HCT116 (cell line): Measurements from ENCODE around the gene DIO3. TPM values are rescaled to one million over a fixed set of nuclear protein-coding genes. Genes with fewer than 3 reads are reported as not detected.

Source experiments
- ATAC-seq: fragments of 200-7000 bp; cut with Tn5 transposase; 2 replicates; pipeline ENCODE4 v1.9.1; 2020; ENCODE audit warnings: mild to moderate bottlenecking, moderate library complexity
- BruUV-seq: library from RNA; stranded (reverse); fragments of 400-500 nt; replicated peaks from 2 replicates; lab custom pipeline; 2021; lab: Mats Ljungman, UMichigan
- CTCF ChIA-PET: fragments of 300-600 bp; sonication (Branson Sonifier 250); formaldehyde crosslinking; loops from one replicate; lab custom pipeline; 2021; ENCODE audit warnings: antibody characterized with exemption; lab: Charles Lee
- POLR2A ChIA-PET: fragments of 300-600, 350-600 bp; sonication (Branson Sonifier 250); formaldehyde crosslinking; loops from one replicate; lab custom pipeline; 2021; ENCODE audit warnings: antibody characterized with exemption; lab: Charles Lee
- RAD21 ChIA-PET, 2 experiments: fragments of 300-600 bp; sonication (Branson Sonifier 250); formaldehyde crosslinking; loops; one replicate each; lab custom pipeline; 2023; ENCODE audit warnings: low total read pairs in 2 of 2; ENCODE audit not compliant: uncharacterized antibody in 2 of 2, unreplicated experiment in 2 of 2, low non-redundant PET in 1 of 2; lab: Charles Lee
- DNase-seq: peaks from one replicate; pipeline ENCODE4 v3.0.0-alpha.2; 2010; ENCODE audit warnings: low read depth, low spot score
- H2AFZ ChIP-seq: fragments of 200-600 bp; shearing (Covaris generic), sonication (generic); 2 replicates; pipeline ENCODE4 v1.6.1; 2017; ENCODE audit warnings: low read depth, mixed run types, mixed read lengths, antibody characterized with exemption, low read length; ENCODE audit not compliant: poor library complexity, severe bottlenecking
- H3K27ac ChIP-seq: 2 replicates; pipeline ENCODE4 v1.5.1; 2012; ENCODE audit warnings: low read depth, low read length
- H3K27me3 ChIP-seq: fragments of 200-600 bp; sonication (generic); 2 replicates; pipeline ENCODE4 v1.6.1; 2016; ENCODE audit warnings: mixed run types, low read length, mixed read lengths; ENCODE audit not compliant: insufficient read depth
- H3K36me3 ChIP-seq, 2 experiments: fragments of 200-500 bp in 1 of 2; fragments of 200-600 bp in 1 of 2; sonication (Bioruptor generic) in 1 of 2; sonication (generic) in 1 of 2; 2 replicates each; pipeline versions ENCODE4 v1.5.1 to v1.6.1; 2014 to 2016; ENCODE audit warnings: low read length in 2 of 2, inconsistent platforms in 1 of 2, mixed read lengths in 1 of 2, mixed run types in 1 of 2; ENCODE audit not compliant: insufficient read depth in 2 of 2, control insufficient read depth in 1 of 2
- H3K4me1 ChIP-seq, 2 experiments: fragments of 200-600 bp in 1 of 2; sonication (generic) in 1 of 2; 2 replicates each; pipeline versions ENCODE4 v1.5.1 to v1.6.1; 2012 to 2017; ENCODE audit warnings: low read length in 2 of 2, inconsistent platforms in 1 of 2, mild to moderate bottlenecking in 1 of 2, mixed read lengths in 1 of 2, mixed run types in 1 of 2, moderate library complexity in 1 of 2; ENCODE audit not compliant: insufficient read depth in 2 of 2, control insufficient read depth in 1 of 2
- H3K4me2 ChIP-seq: fragments of 200-600 bp; sonication (generic); 2 replicates; pipeline ENCODE4 v1.6.1; 2017; ENCODE audit warnings: mixed run types, low read length, mixed read lengths
- H3K4me3 ChIP-seq, 2 experiments: fragments of 200-600 bp in 1 of 2; sonication (generic) in 1 of 2; replicated peaks in 1 of 2; 2 replicates each; pipeline ENCODE4 v1.5.1; 2011 to 2016; ENCODE audit warnings: low read length in 2 of 2, control low read depth in 1 of 2, low read depth in 1 of 2, mild to moderate bottlenecking in 1 of 2, mixed read lengths in 1 of 2, mixed run types in 1 of 2
- H3K79me2 ChIP-seq: fragments of 200-600 bp; sonication (generic); 2 replicates; pipeline ENCODE4 v1.6.1; 2017; ENCODE audit warnings: mild to moderate bottlenecking, mixed run types, low read length, moderate library complexity, mixed read lengths; ENCODE audit not compliant: insufficient read depth
- H3K9ac ChIP-seq: fragments of 200-600 bp; sonication (generic); 2 replicates; pipeline ENCODE4 v1.6.1; 2016; ENCODE audit warnings: low read length, mixed read lengths
- H3K9me2 ChIP-seq: fragments of 200-600 bp; sonication (generic), shearing (Covaris generic); 2 replicates; pipeline ENCODE4 v1.6.1; 2017; ENCODE audit warnings: mixed run types, mild to moderate bottlenecking, moderate library complexity; ENCODE audit not compliant: insufficient read depth
- H3K9me3 ChIP-seq, 2 experiments: fragments of 200-500 bp in 1 of 2; fragments of 200-600 bp in 1 of 2; sonication (Bioruptor generic) in 1 of 2; sonication (generic) in 1 of 2; 2 replicates each; pipeline ENCODE4 v1.6.1; 2014 to 2017; ENCODE audit warnings: low read length in 2 of 2, mixed read lengths in 2 of 2, inconsistent platforms in 1 of 2, low read depth in 1 of 2, mild to moderate bottlenecking in 1 of 2, mixed run types in 1 of 2, moderate library complexity in 1 of 2; ENCODE audit not compliant: control insufficient read depth in 1 of 2, insufficient read depth in 1 of 2
- H4K20me1 ChIP-seq: fragments of 200-600 bp; sonication (generic), shearing (Covaris generic); 2 replicates; pipeline ENCODE4 v1.6.1; 2017; ENCODE audit warnings: mixed run types, mild to moderate bottlenecking, moderate library complexity; ENCODE audit not compliant: insufficient read depth
- ATF3 ChIP-seq: IDR thresholded peaks from 2 replicates; pipeline ENCODE4 v1.6.1; 2012
- CBX3 ChIP-seq: IDR thresholded peaks from 2 replicates; pipeline ENCODE4 v1.6.1; 2012; ENCODE audit warnings: low read depth
- CEBPB ChIP-seq: IDR thresholded peaks from 2 replicates; pipeline ENCODE4 v1.6.1; 2012; ENCODE audit warnings: low read depth
- CTCF ChIP-seq, 3 experiments: fragments of 200-600 bp in 1 of 3; sonication (generic) in 1 of 3; IDR thresholded peaks in 2 of 3; conservative IDR thresholded peaks in 1 of 3; 2 replicates each; pipeline ENCODE4 v1.5.1; 2012 to 2017; ENCODE audit warnings: low read depth in 2 of 3, low read length in 2 of 3, antibody characterized with exemption in 1 of 3, borderline replicate concordance in 1 of 3, control low read depth in 1 of 3, mild to moderate bottlenecking in 1 of 3, mixed read lengths in 1 of 3, mixed run types in 1 of 3, moderate library complexity in 1 of 3; ENCODE audit not compliant: insufficient read depth in 1 of 3
- ELF1 ChIP-seq: IDR thresholded peaks from 2 replicates; pipeline ENCODE4 v1.6.1; 2012; ENCODE audit warnings: low read depth, borderline replicate concordance
- EZH2 ChIP-seq: fragments of 200-600 bp; sonication (generic); IDR thresholded peaks from 2 replicates; pipeline ENCODE4 v1.6.1; 2017; ENCODE audit warnings: antibody characterized with exemption, mixed run types
- EZH2phosphoT487 ChIP-seq: fragments of 200-600 bp; IDR thresholded peaks from 2 replicates; pipeline ENCODE4 v1.6.1; 2018; ENCODE audit warnings: antibody characterized with exemption, borderline replicate concordance
- FOSL1 ChIP-seq: IDR thresholded peaks from 2 replicates; pipeline ENCODE4 v1.6.1; 2012; ENCODE audit warnings: low read depth
- JUND ChIP-seq: IDR thresholded peaks from 2 replicates; pipeline ENCODE4 v1.6.1; 2012
- POLR2A ChIP-seq: IDR thresholded peaks from 2 replicates; pipeline ENCODE4 v1.7.0; 2011; ENCODE audit warnings: borderline replicate concordance; ENCODE audit not compliant: insufficient read depth, insufficient read length; ENCODE audit errors: extremely low read depth
- POLR2AphosphoS5 ChIP-seq: IDR thresholded peaks from 2 replicates; pipeline ENCODE4 v1.6.1; 2011; ENCODE audit warnings: mild to moderate bottlenecking, low read depth, low read length, moderate library complexity
- RAD21 ChIP-seq: IDR thresholded peaks from 2 replicates; pipeline ENCODE4 v1.6.1; 2012; ENCODE audit warnings: low read depth, mild to moderate bottlenecking
- SIN3A ChIP-seq: IDR thresholded peaks from 2 replicates; pipeline ENCODE4 v1.6.1; 2012; ENCODE audit warnings: low read depth
- SRF ChIP-seq: IDR thresholded peaks from 2 replicates; pipeline ENCODE4 v1.6.1; 2012; ENCODE audit warnings: low read depth
- YY1 ChIP-seq: IDR thresholded peaks from 2 replicates; pipeline ENCODE4 v1.6.1; 2011; ENCODE audit warnings: low read length, low read depth, moderate library complexity, mild to moderate bottlenecking; ENCODE audit not compliant: insufficient replicate concordance; ENCODE audit errors: extremely low read depth
- ZBTB33 ChIP-seq: IDR thresholded peaks from 2 replicates; pipeline ENCODE4 v1.6.1; 2011; ENCODE audit warnings: mild to moderate bottlenecking, low read length, moderate library complexity; ENCODE audit not compliant: insufficient replicate concordance; ENCODE audit errors: extremely low read depth
- ZFX ChIP-seq: fragments of 450-650 bp; IDR thresholded peaks from 2 replicates; pipeline ENCODE4 v1.6.1; 2017
- ZNF274 ChIP-seq: fragments of 200-500 bp; sonication (Bioruptor generic); IDR thresholded peaks from 2 replicates; pipeline ENCODE4 v1.6.1; 2014; ENCODE audit warnings: mild to moderate bottlenecking, low read depth, low read length, inconsistent platforms
- intact Hi-C: fragments of 100-400 bp; cut with micrococcal nuclease; formaldehyde crosslinking; loops from 2 replicates; pipeline ENCODE4 v1.10.0; 2022
- total RNA-seq: library from RNA; stranded (reverse); gene quantifications from one replicate; pipeline ENCODE4 v1.2.1, GENCODE V29; 2021; ENCODE audit not compliant: unreplicated experiment

Gene DIO3
- total RNA-seq, 1 experiment from 2014 or later: 0.34 TPM

GRCh38 chr14:101562659-101563351 is 1.5 kb downstream of the DIO3 start:
- H3K4me1 ChIP-seq: peaks cover 0 to 4% of the 10 kb centered on the region in 2 experiments; a peak in 1 of 4 replicates
- no peak overlapping the region for H3K4me2 ChIP-seq
- no peaks in the 10 kb centered on the region for H3K9me3 ChIP-seq
- no peak overlapping the region for H3K9ac ChIP-seq
- POLR2A ChIA-PET: no interaction called here
- intact Hi-C loops: no loop called here
- no peak overlapping the region for H2AFZ ChIP-seq
- no peak overlapping the region for H3K27ac ChIP-seq
- no peak for ATAC-seq
- RAD21 ChIA-PET: no interaction called here
- 0 out of 2 replicates have a peak, but pooled peaks cover 5% of the 10 kb centered on the region for H3K27me3 ChIP-seq
- TF ChIP-seq CEBPB (no peak), POLR2A (no peak), YY1 (no peak), FOSL1 (no peak), EZH2phosphoT487 (no peak), ZNF274 (no peak), RAD21 (no peak), JUND (no peak), ATF3 (no peak), ELF1 (no peak), POLR2AphosphoS5 (no peak), ZFX (no peak), CTCF (IDR thresholded peaks at IDR 0.05 in 2 of 3, conservative IDR thresholded peaks at IDR 0.05 in 1 of 3; ENCODE audit: borderline replicate concordance in 1 of 3, insufficient read depth in 1 of 3, low read depth in 2 of 3, low read length in 2 of 3) (no peak), CBX3 (no peak), EZH2 (no peak), ZBTB33 (no peak), SRF (no peak), SIN3A (no peak)
- H3K4me3 ChIP-seq: no peak overlapping the region
- H3K9me2 ChIP-seq: no peaks in the 10 kb centered on the region
- no peaks in the 10 kb centered on the region for H4K20me1 ChIP-seq
- H3K36me3 ChIP-seq: no peaks in the 10 kb centered on the region
- no TSS peak for BruUV-seq
- CTCF ChIA-PET: interaction anchor here (0.6 kb wide), 1 partner anchor 556 kb away, joined by 3 read pairs; no protein-coding TSS in a partner anchor
- H3K79me2 ChIP-seq: no peaks in the 10 kb centered on the region
- DNase-seq: no peak
